Epithelial cell of esophagus (primary cell): ENCODE measurements around the gene HSPA4.

Experiments
- DNase-seq: peaks from one replicate; pipeline ENCODE4 v3.0.0; 2010; ENCODE audit warnings: low read depth
- H3K4me3 ChIP-seq: 2 replicates; pipeline ENCODE4 v1.5.1; 2011; ENCODE audit warnings: mild to moderate bottlenecking, low read length, control low read depth
- CTCF ChIP-seq: IDR thresholded peaks from 2 replicates; pipeline ENCODE4 v1.5.1; 2011; ENCODE audit warnings: low read depth, mild to moderate bottlenecking, low read length, control low read depth, inconsistent platforms; ENCODE audit not compliant: insufficient read depth; ENCODE audit errors: missing control alignments

Gene HSPA4

DNA sequence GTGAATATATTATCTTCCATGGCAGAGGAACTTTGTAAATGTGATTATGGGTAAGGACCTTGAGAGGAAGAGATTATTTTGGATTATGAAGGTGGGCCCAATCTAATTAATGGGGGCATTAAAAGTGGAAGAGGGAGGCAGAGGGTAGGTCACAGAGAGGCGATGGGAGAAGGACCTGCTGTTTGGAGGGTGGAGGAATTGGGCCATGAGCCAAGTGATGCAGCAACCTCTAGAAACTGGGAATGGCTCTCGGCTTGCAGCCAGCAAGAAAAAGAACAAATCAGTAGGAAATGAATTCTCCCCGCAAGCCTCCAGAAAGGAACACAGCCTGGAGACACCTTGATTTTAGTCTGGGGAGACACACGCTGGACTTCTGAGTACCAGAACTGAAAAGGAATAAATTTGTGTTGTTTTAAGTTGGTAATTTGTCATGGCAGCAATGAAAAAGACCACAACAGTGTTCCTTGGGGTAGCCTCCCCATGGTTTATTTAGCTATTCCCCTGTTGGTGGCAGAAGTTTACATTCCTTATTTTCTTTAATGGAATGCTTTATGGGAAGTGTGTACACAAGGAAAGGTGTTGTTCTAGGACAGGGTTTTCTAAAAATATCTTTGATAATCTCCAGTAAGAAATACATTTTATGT, 103.6 kb downstream of the HSPA4 start:
- H3K4me3 ChIP-seq = no peak overlapping the region
- no peak for TF ChIP-seq CTCF
- DNase-seq = peak; percentile 10
